Lower lobe of right lung (tissue), 2 donors: ENCODE data around the gene RICTOR. TPM values are rescaled to one million over a fixed set of nuclear protein-coding genes. Genes with fewer than 3 reads are reported as not detected.
"Not testable (repeated sequence)": the region's sequence is repeated elsewhere in the genome, so short reads cannot be mapped to it uniquely, and the experiment has no call there.

Experiments used
- ATAC-seq, 2 donors: fragments of 200-7000 bp; cut with Tn5 transposase; one replicate each; pipeline ENCODE4 v1.9.1; 2020 to 2022; ENCODE audit warnings: mild to moderate bottlenecking in 2 of 2, moderate library complexity in 2 of 2
- DNase-seq: peaks from one replicate; pipeline ENCODE4 v3.0.0-alpha.2; 2020
- H3K27ac ChIP-seq: fragments of 200-600 bp; one replicate; pipeline ENCODE4 v1.8.0; 2022
- H3K27me3 ChIP-seq: fragments of 200-600 bp; one replicate; pipeline ENCODE4 v1.8.0; 2022; ENCODE audit warnings: low read depth
- H3K36me3 ChIP-seq: fragments of 200-600 bp; one replicate; pipeline ENCODE4 v1.8.0; 2022; ENCODE audit warnings: mild to moderate bottlenecking
- H3K4me1 ChIP-seq: fragments of 200-600 bp; one replicate; pipeline ENCODE4 v1.8.0; 2022
- H3K4me3 ChIP-seq: fragments of 200-600 bp; one replicate; pipeline ENCODE4 v1.8.0; 2022; ENCODE audit warnings: mild to moderate bottlenecking
- H3K9me3 ChIP-seq: fragments of 200-600 bp; one replicate; pipeline ENCODE4 v1.8.0; 2022
- intact Hi-C: fragments of 100-400 bp; cut with DNase I; formaldehyde crosslinking; loops from one replicate; pipeline ENCODE4 v1.11.0; 2022
- total RNA-seq: library from RNA; stranded (reverse); fragmentation: NEBNext Ultra II Directional; extraction: Animal tissue kit (Norgen Biotek cat#: 25700); gene quantifications from one replicate; pipeline ENCODE4 v1.2.1, GENCODE V29; 2021
- TF ChIP-seq, protein P1 (sequence below): fragments of 200-600 bp; IDR thresholded peaks from one replicate; pipeline ENCODE4 v1.8.0; 2022; ENCODE audit warnings: antibody characterized with exemption, mild to moderate bottlenecking
- donor health status: DM: no; HTN: yes; CAD: no; lungs with severe emphysema.

Gene RICTOR
- total RNA-seq, 1 donor from 2014 or later = 52.1 TPM

DNA sequence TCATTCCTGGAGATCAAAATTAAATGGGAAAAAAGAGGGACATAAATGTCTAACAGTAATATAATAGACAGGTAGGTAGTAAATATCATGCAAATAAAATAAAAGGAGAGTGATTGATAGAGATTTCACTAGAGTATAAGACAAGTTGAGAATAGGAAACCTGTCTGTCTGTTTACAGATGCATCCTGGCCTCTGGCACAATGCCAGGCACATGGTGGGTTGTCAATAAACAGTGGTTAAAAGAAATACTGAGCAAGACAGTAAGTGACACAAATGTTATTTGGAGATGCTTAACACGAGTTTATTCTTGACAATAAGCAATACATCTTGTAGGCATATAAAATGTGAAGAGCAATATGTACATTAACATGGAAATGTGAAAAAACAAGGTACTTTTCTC lies 33.3 kb downstream of the RICTOR start:
- no peaks in the 10 kb centered on the region for H3K36me3 ChIP-seq
- H3K4me1 ChIP-seq = no peaks in the 10 kb centered on the region
- H3K27ac ChIP-seq = no peak overlapping the region
- TF ChIP-seq, protein P1, sequence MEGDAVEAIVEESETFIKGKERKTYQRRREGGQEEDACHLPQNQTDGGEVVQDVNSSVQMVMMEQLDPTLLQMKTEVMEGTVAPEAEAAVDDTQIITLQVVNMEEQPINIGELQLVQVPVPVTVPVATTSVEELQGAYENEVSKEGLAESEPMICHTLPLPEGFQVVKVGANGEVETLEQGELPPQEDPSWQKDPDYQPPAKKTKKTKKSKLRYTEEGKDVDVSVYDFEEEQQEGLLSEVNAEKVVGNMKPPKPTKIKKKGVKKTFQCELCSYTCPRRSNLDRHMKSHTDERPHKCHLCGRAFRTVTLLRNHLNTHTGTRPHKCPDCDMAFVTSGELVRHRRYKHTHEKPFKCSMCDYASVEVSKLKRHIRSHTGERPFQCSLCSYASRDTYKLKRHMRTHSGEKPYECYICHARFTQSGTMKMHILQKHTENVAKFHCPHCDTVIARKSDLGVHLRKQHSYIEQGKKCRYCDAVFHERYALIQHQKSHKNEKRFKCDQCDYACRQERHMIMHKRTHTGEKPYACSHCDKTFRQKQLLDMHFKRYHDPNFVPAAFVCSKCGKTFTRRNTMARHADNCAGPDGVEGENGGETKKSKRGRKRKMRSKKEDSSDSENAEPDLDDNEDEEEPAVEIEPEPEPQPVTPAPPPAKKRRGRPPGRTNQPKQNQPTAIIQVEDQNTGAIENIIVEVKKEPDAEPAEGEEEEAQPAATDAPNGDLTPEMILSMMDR = no peak
- ATAC-seq = no peak
- DNase-seq = no peak
- no peaks in the 10 kb centered on the region for H3K27me3 ChIP-seq
- no peak overlapping the region for H3K4me3 ChIP-seq
- intact Hi-C loops = no loop called here
- H3K9me3 ChIP-seq = no peaks in the 10 kb centered on the region

DNA sequence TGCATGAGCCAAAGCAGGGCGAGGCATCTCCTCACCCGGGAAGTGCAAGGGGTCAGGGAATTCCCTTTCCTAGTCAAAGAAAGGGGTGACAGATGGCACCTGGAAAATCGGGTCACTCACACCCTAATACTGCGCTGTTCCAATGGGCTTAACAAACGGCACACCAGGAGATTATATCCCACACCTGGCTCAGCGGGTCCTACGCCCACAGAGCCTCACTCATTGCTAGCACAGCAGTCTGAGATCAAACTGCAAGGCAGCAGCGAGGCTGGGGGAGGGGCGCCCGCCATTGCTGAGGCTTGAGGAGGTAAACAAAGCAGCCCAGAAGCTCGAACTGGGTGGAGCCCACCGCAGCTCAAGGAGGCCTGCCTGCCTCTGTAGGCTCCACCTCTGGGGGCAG lies 39.7 kb downstream of the RICTOR start:
- DNase-seq, H3K9me3 ChIP-seq, H3K27me3 ChIP-seq, H3K36me3 ChIP-seq, ATAC-seq, H3K4me1 ChIP-seq, intact Hi-C loops, H3K4me3 ChIP-seq, H3K27ac ChIP-seq: not testable (repeated sequence)

- Histone ChIP-seq H3K27ac (no peak overlapping the region), H3K36me3 (no peaks in the 10 kb centered on the region)
Observed at GRCh38 chr5:39031041-39031440, 43.2 kb downstream of the RICTOR start.

GRCh38 chr5:39025456-39025855 lies 48.7 kb downstream of the RICTOR start:
- no peak for ATAC-seq

More at GRCh38 chr5:39031041-39031440, 43.2 kb downstream of the RICTOR start:
- ATAC-seq (no peak), DNase-seq (no peak)
- Histone ChIP-seq H3K9me3 (no peaks in the 10 kb centered on the region), H3K4me3 (no peak overlapping the region), H3K27me3 (no peaks in the 10 kb centered on the region), H3K4me1 (peaks cover 9% of the 10 kb centered on the region)
- TF ChIP-seq, protein P1 = no peak
- intact Hi-C loops = no loop called here

GRCh38 chr5:39024884-39025283 lies 49.3 kb downstream of the RICTOR start:
- Histone ChIP-seq H3K4me3 (no peak overlapping the region), H3K9me3 (peaks cover 5% of the 10 kb centered on the region), H3K27ac (no peak overlapping the region), H3K27me3 (no peaks in the 10 kb centered on the region), H3K4me1 (no peaks in the 10 kb centered on the region), H3K36me3 (peaks cover 1% of the 10 kb centered on the region)
- intact Hi-C loops = no loop called here
- DNase-seq = no peak
- TF ChIP-seq, protein P1 = no peak
- ATAC-seq = no peak

More at GRCh38 chr5:39025456-39025855, 48.7 kb downstream of the RICTOR start:
- no peak overlapping the region for H3K4me3 ChIP-seq
- H3K4me1 ChIP-seq = no peaks in the 10 kb centered on the region
- no peak for DNase-seq
- no peak overlapping the region for H3K27ac ChIP-seq
- peaks cover 5% of the 10 kb centered on the region for H3K9me3 ChIP-seq
- TF ChIP-seq, protein P1 = no peak
- H3K27me3 ChIP-seq = no peaks in the 10 kb centered on the region
- no peaks in the 10 kb centered on the region for H3K36me3 ChIP-seq
- intact Hi-C loops = no loop called here

DNA sequence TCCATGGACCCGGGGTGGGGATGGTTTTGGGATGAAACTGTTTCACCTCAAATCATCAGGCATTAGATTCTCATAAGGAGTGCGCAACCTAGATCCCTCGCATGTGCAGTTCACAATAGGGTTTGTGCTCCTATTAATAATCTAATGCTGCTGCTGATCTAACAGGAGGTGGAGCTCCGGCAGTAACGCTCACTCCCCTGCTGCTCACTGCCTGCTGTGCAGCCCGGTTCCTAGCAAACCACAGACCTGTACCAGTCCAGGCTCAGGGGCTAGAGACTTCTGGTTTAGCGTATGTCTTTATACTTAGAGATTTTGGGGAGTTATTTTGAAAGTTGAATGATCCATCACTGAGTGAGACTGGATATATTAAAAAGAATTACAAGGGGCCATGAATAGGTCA lies 50.2 kb downstream of the RICTOR start:
- H3K27ac ChIP-seq = no peak overlapping the region
- H3K4me3 ChIP-seq = no peak overlapping the region
- H3K27me3 ChIP-seq = no peaks in the 10 kb centered on the region
- intact Hi-C loops = no loop called here
- ATAC-seq (no peak), DNase-seq (no peak)
- H3K36me3 ChIP-seq = peaks cover 9% of the 10 kb centered on the region
- TF ChIP-seq, protein P1 = no peak
- no peaks in the 10 kb centered on the region for H3K4me1 ChIP-seq
- H3K9me3 ChIP-seq = peaks cover 5% of the 10 kb centered on the region
